ENCODE data around the gene SCMH1.

SCMH1 gene

GRCh38 chr1:41021526-41022308 is 220.4 kb downstream of the SCMH1 start, which contains the start of gene SLFNL1:
Gene SLFNL1, minus strand, starts transcription at chr1:41021725. Its CDS starts 1,065 bp downstream, at chr1:41020660.
- DNase-seq, result no peak

DNA sequence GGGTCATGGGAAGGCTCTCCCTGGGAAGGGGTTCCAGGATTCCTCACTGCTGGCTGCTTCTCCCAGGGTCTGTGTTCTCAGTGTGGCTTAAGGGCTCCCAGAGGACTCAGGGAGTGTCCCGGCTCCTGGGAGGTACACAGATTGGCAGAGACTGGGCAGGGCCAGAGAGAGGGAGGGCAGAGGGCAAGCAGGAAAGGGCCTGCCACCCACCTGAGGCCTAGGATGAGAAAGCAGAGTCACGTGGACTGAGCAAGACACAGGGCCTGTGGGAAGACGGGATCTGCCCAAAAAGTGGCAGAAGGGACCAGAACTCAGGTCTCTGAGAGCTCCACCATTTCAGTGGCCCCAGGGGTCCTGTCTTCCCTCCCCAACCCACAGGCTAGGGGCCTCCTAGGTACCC is 221.5 kb downstream of the SCMH1 start:
- DNase-seq, result no peak

GRCh38 chr1:41020109-41020576 is 222.0 kb downstream of the SCMH1 start:
- no peak for DNase-seq

- no peak for DNase-seq
Measured at GRCh38 chr1:41019353-41019745, 222.8 kb downstream of the SCMH1 start.

- DNase-seq, result no peak
Measured at GRCh38 chr1:41018018-41018410, 224.1 kb downstream of the SCMH1 start.

DNA sequence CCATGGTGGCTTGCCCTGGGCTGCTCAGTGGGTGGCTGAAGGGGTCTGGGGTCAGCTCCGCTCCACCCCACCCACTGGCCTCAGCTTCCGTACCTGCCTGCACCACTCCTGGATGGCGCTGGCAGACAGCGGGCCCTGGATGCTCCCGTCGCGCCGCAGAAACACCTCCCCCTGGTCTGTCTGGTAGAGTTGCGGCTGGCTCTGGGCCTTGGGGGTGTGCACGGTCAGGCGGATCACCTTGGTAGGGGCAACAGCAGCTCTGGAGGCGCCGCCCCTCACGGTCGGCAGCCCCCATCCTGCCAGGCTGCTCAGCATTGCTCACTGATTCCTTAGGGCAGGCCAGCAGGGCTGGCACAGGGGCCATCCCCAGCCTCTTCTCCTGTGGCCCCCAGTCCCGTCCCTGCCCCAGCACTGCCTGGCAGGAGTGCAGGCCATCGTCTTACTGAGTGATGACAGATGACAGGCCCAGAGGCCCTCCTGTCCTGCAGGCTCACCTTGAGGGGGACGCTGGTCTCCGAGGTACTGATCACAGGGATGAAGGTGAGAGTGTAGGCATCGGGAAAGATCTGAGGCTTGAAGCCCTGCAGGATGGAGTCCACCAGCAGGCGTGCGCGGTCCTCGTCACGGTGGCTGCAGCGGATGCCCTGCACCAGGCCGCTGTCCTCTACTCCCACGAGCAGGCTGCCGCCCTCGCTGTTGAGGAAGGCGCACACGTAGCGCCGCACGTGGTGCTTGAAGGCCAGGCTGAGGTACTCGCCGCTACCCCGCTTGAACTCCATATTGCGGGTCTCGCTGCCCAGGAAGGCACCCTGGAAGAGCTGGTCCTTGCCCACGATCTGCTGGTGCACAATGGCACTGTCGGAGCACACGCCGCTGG is 224.7 kb downstream of the SCMH1 start:
- DNase-seq, result no peak

DNA sequence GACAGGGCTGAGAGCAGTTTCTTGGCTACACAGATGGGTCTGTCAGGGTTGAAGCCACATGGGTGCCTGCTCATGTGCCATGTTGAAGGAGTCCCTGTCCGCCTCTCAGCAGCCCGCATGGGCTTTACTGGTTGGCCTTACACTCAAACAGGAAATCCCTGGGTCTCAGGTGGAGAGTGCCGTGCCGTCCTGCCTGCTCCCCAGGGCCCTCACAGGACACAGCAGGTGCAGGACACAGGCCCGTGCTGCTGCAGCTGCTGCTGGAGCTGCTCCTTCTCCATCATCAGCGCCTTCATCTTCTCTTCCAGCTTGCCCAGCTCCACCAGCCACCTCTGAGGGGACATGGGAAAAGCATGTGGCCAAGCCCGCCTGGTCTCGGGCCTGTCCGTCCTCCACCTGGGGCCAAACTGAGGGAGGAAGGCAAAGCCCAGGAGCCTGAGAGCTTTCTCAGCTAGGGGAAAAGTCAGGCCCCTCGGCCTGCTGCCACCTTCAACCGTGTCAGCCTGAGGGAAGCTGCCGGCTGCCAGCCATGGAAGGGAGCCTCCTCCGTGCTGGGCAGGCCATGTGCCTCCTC is 226.1 kb downstream of the SCMH1 start:
- DNase-seq, result no peak

- no peak for DNase-seq
Measured at GRCh38 chr1:41015281-41015896, 226.7 kb downstream of the SCMH1 start.

- DNase-seq, result no peak
Measured at GRCh38 chr1:41014871-41015270, 227.2 kb downstream of the SCMH1 start.

DNA sequence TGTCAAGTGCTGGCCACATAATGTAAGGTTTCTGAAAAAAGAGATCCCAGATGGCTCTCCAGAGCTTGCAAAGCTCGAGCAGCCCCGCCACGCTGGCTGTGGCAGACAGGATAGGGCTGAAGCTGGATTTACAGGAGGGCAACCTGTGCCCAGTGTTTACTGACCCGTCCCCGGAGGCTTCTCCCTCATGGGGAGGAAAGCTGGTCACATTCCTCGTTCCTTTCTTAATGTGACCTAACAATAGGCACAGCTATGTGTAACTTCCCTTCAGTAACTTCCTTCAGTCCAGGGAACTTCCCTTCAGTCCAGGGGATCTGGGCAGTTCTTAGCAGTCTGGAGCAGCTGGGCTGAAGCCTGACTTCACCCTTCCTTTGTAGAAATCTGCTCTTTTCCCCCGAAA is 228.3 kb downstream of the SCMH1 start:
- no peak for DNase-seq

DNA sequence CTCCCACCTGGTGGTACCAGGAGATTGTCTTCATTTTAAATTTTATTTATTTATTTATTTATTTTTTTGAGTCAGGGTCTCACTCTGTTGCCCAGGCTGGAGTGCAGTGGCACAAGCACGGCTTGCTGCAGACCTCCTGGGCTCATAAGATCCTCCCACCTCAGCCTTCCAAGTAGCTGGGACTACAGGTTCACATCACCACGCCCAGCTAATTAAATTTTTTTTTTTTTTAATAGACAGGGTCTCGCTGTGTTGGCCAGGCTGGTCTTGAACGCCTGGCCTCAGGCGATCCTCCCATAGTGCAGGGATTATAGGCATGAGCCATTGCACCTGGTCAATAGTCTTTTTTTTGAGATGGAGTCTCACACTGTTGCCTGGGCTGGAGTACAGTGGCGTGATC is 229.1 kb downstream of the SCMH1 start:
- no peak for DNase-seq

DNA sequence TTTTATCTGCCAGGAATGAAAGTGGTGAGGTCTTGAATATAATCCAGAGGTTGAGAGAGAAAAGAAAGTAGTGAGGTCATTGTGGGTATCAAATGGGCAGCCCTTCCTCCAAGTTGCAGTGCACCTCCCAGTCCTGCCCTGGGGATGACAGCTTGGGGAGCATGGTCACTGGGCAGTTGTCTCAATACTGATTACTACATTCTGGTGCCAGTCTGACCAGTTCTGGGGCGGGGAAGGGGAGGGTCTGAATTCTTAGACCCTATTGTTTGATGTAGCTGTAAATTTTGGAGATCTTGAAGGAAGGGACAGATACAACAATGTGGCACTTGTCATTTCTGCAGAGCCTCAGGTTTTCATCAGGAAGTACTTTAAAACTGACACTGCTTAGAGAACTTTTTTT is 231.8 kb downstream of the SCMH1 start:
- DNase-seq, result no peak

DNA sequence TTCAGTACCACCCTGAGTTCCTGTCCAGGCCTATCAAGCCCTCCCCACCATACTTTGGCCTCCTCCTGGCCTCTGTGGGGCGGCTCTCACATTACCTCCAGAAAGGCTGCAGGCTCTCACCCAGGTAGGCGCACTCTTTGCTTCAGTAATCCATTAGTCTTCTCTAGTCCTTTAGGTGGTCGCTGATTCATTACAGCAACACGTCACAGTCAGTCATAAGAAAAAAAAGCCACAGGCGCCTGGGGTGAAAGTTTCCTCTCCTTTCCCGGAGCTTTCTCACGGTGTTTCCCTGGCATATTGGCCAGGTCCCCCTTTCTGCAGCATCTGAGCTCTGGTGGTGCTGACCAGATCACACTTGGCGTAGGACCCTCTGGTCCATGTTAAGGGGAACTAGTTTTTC is 232.6 kb downstream of the SCMH1 start:
- DNase-seq, result no peak

DNA sequence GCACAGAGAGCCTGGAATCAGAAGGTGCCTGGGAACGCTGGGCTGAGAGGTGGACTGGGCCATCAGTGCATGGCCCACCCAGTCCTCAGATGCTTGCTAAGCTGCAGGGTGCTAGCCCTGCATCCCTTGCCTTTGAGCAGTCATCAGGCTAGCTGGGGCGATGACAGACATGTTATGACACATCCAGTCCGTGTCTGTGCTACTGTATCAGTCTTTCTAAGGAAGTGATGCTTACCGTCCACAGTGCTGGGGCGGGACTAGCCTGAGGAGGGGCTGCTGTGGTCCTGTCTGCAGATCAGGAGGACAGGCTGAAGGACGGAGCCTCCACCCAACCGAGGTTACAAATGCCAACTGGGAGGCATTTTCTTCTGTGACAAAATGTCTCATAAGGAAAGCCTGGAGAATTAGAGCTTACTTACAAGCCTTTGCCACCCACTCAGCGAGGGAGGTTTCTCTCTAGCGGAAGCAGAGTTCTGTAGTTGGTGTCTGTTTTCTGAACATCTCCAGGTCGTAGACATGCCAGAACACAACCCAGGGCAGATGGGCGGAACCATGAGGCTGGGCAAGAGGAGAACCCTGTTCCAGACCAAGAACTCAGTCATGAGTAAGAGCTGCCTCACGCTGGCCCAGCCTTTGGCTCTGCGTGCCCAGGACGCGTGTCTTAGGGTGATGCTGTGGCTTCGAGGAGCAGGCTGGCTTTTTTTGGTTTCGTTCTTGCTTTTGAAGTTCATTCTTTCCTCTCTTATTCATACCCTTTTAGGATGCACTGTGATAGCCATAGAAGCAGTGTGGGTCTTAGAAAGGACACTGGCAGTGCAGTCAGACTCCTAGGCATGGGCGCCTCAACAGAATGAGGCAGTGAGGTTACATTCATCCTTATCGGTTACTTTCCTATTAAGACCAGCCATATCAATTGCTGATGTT is 234.9 kb downstream of the SCMH1 start:
- no peak for DNase-seq

DNA sequence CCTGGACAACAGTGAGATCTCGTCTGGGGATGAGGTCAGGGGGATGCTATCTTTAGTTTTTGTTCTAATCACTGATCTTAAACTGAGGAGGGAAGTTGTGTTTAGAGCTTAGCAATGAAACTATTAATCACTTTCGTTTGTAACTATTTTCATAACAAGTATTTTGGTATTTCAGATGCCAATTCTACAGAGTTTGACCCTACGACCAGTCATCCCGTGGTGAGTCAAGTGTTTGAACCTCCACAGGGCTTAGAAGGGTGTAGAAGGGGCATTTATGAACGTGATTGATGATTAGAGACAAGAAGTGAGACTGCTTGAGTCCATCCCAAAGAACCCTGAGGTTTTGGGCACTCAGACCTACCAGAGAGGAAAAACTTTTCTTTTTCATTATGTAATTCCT is 236.2 kb downstream of the SCMH1 start:
- DNase-seq, result no peak

- peak; percentile 65 for DNase-seq
Measured at GRCh38 chr1:41003640-41004220, 238.4 kb downstream of the SCMH1 start.

GRCh38 chr1:41003127-41003639 is 238.9 kb downstream of the SCMH1 start:
- DNase-seq, result no peak

GRCh38 chr1:40998668-40999067 is 243.4 kb downstream of the SCMH1 start:
- DNase-seq, result no peak

DNA sequence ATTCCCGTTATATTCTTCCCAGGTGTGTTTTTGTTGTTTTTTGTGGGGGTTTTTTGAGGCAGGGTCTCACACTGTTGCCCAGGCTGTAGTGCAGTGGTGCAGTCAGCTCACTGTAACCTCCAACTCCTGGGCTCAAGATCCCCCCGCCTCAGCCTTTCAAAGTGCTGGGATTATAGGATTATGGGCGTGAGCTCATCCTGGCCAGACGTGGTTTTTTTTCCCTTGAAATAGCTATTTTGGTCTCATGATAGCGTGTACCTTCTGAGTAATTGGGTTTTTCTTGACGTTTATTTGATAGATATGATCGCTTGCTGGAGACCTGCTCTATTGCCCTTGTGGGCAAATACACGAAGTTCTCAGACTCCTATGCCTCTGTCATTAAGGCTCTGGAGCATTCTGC is 245.0 kb downstream of the SCMH1 start:
- no peak for DNase-seq

GRCh38 chr1:40989066-40989465 is 253.0 kb downstream of the SCMH1 start:
- no peak for DNase-seq

- no peak for DNase-seq
Measured at GRCh38 chr1:40988280-40988679, 253.8 kb downstream of the SCMH1 start.

Data from effector CD8-positive, alpha-beta T cell (primary cell).